IMR-90 (cell line): ENCODE measurements around the gene MGLL.

Experiments used
- CEBPB ChIP-seq: IDR thresholded peaks from 2 replicates; pipeline ENCODE4 v1.6.1; 2012; ENCODE audit warnings: low read depth, low read length, improper control_type of control experiment
- ELK1 ChIP-seq: fragments of 150-350 bp; IDR thresholded peaks from 2 replicates; pipeline ENCODE4 v1.6.1; 2016; ENCODE audit warnings: low read depth, mild to moderate bottlenecking, low read length, moderate library complexity, borderline replicate concordance
- MAFK ChIP-seq: IDR thresholded peaks from 2 replicates; pipeline ENCODE4 v1.6.1; 2012; ENCODE audit warnings: low read depth, low read length, improper control_type of control experiment
- MAZ ChIP-seq: IDR thresholded peaks from 2 replicates; pipeline ENCODE4 v1.6.1; 2012; ENCODE audit warnings: low read depth, mild to moderate bottlenecking, low read length, improper control_type of control experiment, moderate library complexity, borderline replicate concordance
- MXI1 ChIP-seq: IDR thresholded peaks from 2 replicates; pipeline ENCODE4 v1.6.1; 2012; ENCODE audit warnings: low read depth, mild to moderate bottlenecking, low read length, moderate library complexity, borderline replicate concordance
- NFE2L2 ChIP-seq: fragments of 150-350 bp; IDR thresholded peaks from 2 replicates; pipeline ENCODE4 v1.6.1; 2016; ENCODE audit warnings: low read depth, mild to moderate bottlenecking, low read length
- POLR2A ChIP-seq: IDR thresholded peaks from 2 replicates; pipeline ENCODE4 v1.6.1; 2012; ENCODE audit warnings: mild to moderate bottlenecking, low read depth, low read length
- RAD21 ChIP-seq: IDR thresholded peaks from 2 replicates; pipeline ENCODE4 v1.6.1; 2012; ENCODE audit warnings: low read length, improper control_type of control experiment
- RCOR1 ChIP-seq: IDR thresholded peaks from 2 replicates; pipeline ENCODE4 v1.6.1; 2012; ENCODE audit warnings: mild to moderate bottlenecking, low read length, improper control_type of control experiment; ENCODE audit not compliant: insufficient replicate concordance
- RFX5 ChIP-seq: IDR thresholded peaks from 2 replicates; pipeline ENCODE4 v1.8.0; 2012; ENCODE audit warnings: low read depth, mild to moderate bottlenecking, low read length, moderate library complexity
- SMC3 ChIP-seq: fragments of 150-350 bp; IDR thresholded peaks from 2 replicates; pipeline ENCODE4 v1.6.1; 2016; ENCODE audit warnings: low read depth, mild to moderate bottlenecking, antibody characterized with exemption, low read length, moderate library complexity
- TF ChIP-seq, protein P1 (sequence below): conservative IDR thresholded peaks from 2 replicates; pipeline ENCODE4 v1.5.1; 2012; ENCODE audit warnings: mild to moderate bottlenecking, low read depth, low read length, improper control_type of control experiment
- TF ChIP-seq, protein P2 (sequence below): fragments of 150-350 bp; IDR thresholded peaks from 2 replicates; pipeline ENCODE4 v1.6.1; 2017; ENCODE audit warnings: mild to moderate bottlenecking, antibody characterized with exemption, low read length, low read depth

DNA sequence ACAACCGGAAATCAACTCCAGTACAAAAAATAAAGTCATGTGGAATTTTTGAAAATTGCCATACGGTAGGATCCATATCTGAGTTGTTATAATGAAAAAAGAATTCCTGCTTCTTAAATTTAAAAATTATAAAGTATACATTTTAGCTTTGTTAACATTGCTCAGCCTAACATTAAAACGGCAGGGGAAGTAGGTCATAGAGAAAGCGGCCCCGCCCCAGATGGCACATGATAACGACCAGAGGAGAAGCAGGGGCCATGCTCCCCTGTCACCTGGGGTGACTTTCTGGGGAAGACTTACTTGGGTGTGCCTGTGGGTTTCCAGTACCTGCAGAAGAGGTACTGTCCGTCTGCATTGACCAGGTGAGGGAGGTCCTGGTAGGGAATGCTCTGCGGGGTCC lies 921 bp downstream of the MGLL start:
- TF ChIP-seq, protein P1, sequence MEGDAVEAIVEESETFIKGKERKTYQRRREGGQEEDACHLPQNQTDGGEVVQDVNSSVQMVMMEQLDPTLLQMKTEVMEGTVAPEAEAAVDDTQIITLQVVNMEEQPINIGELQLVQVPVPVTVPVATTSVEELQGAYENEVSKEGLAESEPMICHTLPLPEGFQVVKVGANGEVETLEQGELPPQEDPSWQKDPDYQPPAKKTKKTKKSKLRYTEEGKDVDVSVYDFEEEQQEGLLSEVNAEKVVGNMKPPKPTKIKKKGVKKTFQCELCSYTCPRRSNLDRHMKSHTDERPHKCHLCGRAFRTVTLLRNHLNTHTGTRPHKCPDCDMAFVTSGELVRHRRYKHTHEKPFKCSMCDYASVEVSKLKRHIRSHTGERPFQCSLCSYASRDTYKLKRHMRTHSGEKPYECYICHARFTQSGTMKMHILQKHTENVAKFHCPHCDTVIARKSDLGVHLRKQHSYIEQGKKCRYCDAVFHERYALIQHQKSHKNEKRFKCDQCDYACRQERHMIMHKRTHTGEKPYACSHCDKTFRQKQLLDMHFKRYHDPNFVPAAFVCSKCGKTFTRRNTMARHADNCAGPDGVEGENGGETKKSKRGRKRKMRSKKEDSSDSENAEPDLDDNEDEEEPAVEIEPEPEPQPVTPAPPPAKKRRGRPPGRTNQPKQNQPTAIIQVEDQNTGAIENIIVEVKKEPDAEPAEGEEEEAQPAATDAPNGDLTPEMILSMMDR, result no peak
- no peak for TF ChIP-seq NFE2L2
- no peak for TF ChIP-seq POLR2A
- TF ChIP-seq MXI1, result no peak
- TF ChIP-seq RCOR1, result no peak
- no peak for TF ChIP-seq RFX5
- no peak for TF ChIP-seq RAD21
- TF ChIP-seq, protein P2, sequence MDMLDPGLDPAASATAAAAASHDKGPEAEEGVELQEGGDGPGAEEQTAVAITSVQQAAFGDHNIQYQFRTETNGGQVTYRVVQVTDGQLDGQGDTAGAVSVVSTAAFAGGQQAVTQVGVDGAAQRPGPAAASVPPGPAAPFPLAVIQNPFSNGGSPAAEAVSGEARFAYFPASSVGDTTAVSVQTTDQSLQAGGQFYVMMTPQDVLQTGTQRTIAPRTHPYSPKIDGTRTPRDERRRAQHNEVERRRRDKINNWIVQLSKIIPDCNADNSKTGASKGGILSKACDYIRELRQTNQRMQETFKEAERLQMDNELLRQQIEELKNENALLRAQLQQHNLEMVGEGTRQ, result no peak
- TF ChIP-seq CEBPB, result no peak
- TF ChIP-seq MAZ, result no peak
- TF ChIP-seq MAFK, result no peak
- TF ChIP-seq SMC3, result no peak
- no peak for TF ChIP-seq ELK1
